ENCODE data around the gene FAM240B.

FAM240B gene

GRCh38 chr9:38662763-38663593, 57.0 kb downstream of the FAM240B start:
- DNase-seq, result no peak

- DNase-seq, result no peak
Observed at GRCh38 chr9:38659538-38659937, 60.4 kb downstream of the FAM240B start.

- no peak for DNase-seq
Observed at GRCh38 chr9:38656896-38657295, 63.0 kb downstream of the FAM240B start.

GRCh38 chr9:38652486-38652885, 67.4 kb downstream of the FAM240B start:
- DNase-seq, result no peak

- no peak for DNase-seq
Observed at GRCh38 chr9:38652044-38652443, 67.9 kb downstream of the FAM240B start.

GRCh38 chr9:38651400-38652042, 68.4 kb downstream of the FAM240B start:
- DNase-seq, result no peak

- DNase-seq, result no peak
Observed at GRCh38 chr9:38650564-38650963, 69.4 kb downstream of the FAM240B start.

- DNase-seq, result no peak
Observed at GRCh38 chr9:38649731-38650363, 70.1 kb downstream of the FAM240B start.

- DNase-seq, result no peak
Observed at GRCh38 chr9:38644601-38645000, 75.3 kb downstream of the FAM240B start.

All from SW 1271 (cell line).